ENCODE measurements around the gene C22orf31.
"Not testable (repeated sequence)": the region's sequence is repeated elsewhere in the genome, so short reads cannot be mapped to it uniquely, and the experiment has no call there.

DNA sequence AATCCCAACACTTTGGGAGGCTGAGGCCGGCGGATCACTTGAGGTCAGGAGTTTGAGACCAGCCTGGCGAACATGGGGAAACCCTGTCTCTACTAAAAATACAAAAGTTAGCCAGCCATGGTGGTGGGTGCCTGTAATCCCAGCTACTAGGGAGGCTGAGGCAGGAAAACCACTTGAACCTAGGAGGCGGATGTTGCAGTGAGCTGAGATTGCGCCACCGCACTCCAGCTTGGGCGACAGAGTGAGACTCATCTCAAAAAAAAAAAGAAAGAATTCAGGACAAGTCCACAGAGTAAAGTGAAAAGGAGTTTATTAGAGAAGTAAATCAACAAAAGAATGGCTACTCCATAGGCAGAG lies 21.9 kb upstream of the C22orf31 start:
- not testable (repeated sequence) for TF ChIP-seq CTCF (IDR thresholded peaks at IDR 0.05; ENCODE audit: poor library complexity); EZH2 (IDR thresholded peaks at IDR 0.05; ENCODE audit: borderline replicate concordance)

Measured in hepatocyte (in vitro differentiated cells).